Sigmoid colon (tissue), 7 donors: ENCODE results near the gene ANKH. TPM values are rescaled to one million over a fixed set of nuclear protein-coding genes. Genes with fewer than 3 reads are reported as not detected.

Experiments
- DNase-seq: peaks from one replicate; pipeline ENCODE4 v3.0.0-alpha.2; 2019
- H3K27ac ChIP-seq, 4 donors: fragments of 200-600 bp; sonication (generic); one replicate each; pipeline ENCODE4 v1.5.1; 2016 to 2019; ENCODE audit warnings: mild to moderate bottlenecking in 1 of 4
- H3K27me3 ChIP-seq, 3 donors: fragments of 200-600 bp; sonication (generic); one replicate each; pipeline ENCODE4 v1.5.1; 2019; ENCODE audit warnings: mild to moderate bottlenecking in 1 of 3
- H3K36me3 ChIP-seq, 4 donors: fragments of 200-600 bp; sonication (generic); one replicate each; pipeline ENCODE4 v1.5.1; 2016 to 2019
- H3K4me1 ChIP-seq, 4 donors: fragments of 200-600 bp; sonication (generic); one replicate each; pipeline ENCODE4 v1.5.1; 2017 to 2019
- H3K4me3 ChIP-seq, 4 donors: fragments of 200-600 bp; sonication (generic); one replicate each; pipeline ENCODE4 v1.5.1; 2017 to 2019; ENCODE audit warnings: mild to moderate bottlenecking in 2 of 4, moderate library complexity in 1 of 4
- H3K9me3 ChIP-seq, 4 donors: fragments of 200-600 bp in 3 of 4; sonication (generic) in 3 of 4; one replicate each; pipeline versions ENCODE4 v1.5.1 to v1.6.1; 2013 to 2019
- CTCF ChIP-seq, 4 experiments: fragments of 450-650 bp in 3 of 4; fragments of 200-600 bp in 1 of 4; IDR thresholded peaks; one replicate each; pipeline ENCODE4 v1.5.1; 2016 to 2019; ENCODE audit warnings: antibody characterized with exemption in 4 of 4, mild to moderate bottlenecking in 3 of 4, moderate library complexity in 2 of 4
- EP300 ChIP-seq, 4 donors: sonication (generic); formaldehyde crosslinking; IDR thresholded peaks; one replicate each; pipeline ENCODE4 v1.6.1; 2017; ENCODE audit warnings: antibody characterized with exemption in 4 of 4
- POLR2A ChIP-seq, 2 donors: fragments of 450-650 bp; IDR thresholded peaks; one replicate each; pipeline ENCODE4 v1.6.1; 2016; ENCODE audit warnings: antibody characterized with exemption in 2 of 2, mild to moderate bottlenecking in 2 of 2, moderate library complexity in 2 of 2
- POLR2AphosphoS5 ChIP-seq, 4 donors: sonication (generic); formaldehyde crosslinking; IDR thresholded peaks; one replicate each; pipeline ENCODE4 v1.6.1; 2017; ENCODE audit warnings: antibody characterized with exemption in 4 of 4
- WGBS, 2 donors: extraction: QIAGEN DNeasy Blood & Tissue Kit; methylation state at CpG; one replicate each; pipeline ENCODE4 v1.1.7; 2013; 5-methylcytosine and 5-hydroxymethylcytosine counted together
- intact Hi-C: fragments of 100-400 bp; cut with DNase I; formaldehyde crosslinking; loops from one replicate; pipeline ENCODE4 v1.15.1; 2023
- polyA plus RNA-seq, 3 donors: library from polyadenylated mRNA; stranded (reverse); fragments of 200-250 nt; gene quantifications; one replicate each; pipeline ENCODE4 v1.2.3, GENCODE V29; 2013
- total RNA-seq, 4 donors: library from RNA; depleted of rRNA; stranded (reverse); fragments of >200 nt; gene quantifications; one replicate each; pipeline ENCODE4 v1.1.0, GENCODE V29; 2016
- donor health status: healthy with polysubstance abuse.
- donor health status: Bipolar disorder and iron deficiency.
- donor health status: healthy.

The ANKH gene
- total and polyA plus RNA-seq, 7 donors, result 16.4 to 49.9 (median 24.7) TPM

GRCh38 chr5:14706615-14707021, 165.0 kb downstream of the ANKH start:
- no peaks in the 10 kb centered on the region for H3K27me3 ChIP-seq
- TF ChIP-seq POLR2A (IDR thresholded peaks at IDR 0.05), result no peak
- TF ChIP-seq CTCF (IDR thresholded peaks at IDR 0.05), result no peak
- no peak for TF ChIP-seq POLR2AphosphoS5 (IDR thresholded peaks at IDR 0.05)
- no peak for TF ChIP-seq EP300 (IDR thresholded peaks at IDR 0.05)
- H3K4me3 ChIP-seq, result no peak overlapping the region
- H3K4me1 ChIP-seq, result no peaks in the 10 kb centered on the region
- H3K27ac ChIP-seq, result no peak overlapping the region
- H3K36me3 ChIP-seq, result peaks cover 0 to 77% (median 9%) of the 10 kb centered on the region in 4 donors
- H3K9me3 ChIP-seq, result no peaks in the 10 kb centered on the region
- 56 to 69% methylated on average over 6 of the region's 6 CpGs for WGBS, 2 donors
- DNase-seq, result no peak
- intact Hi-C loops, result no loop called here

GRCh38 chr5:14705556-14705955, 166.0 kb downstream of the ANKH start:
- H3K4me3 ChIP-seq, result no peak overlapping the region
- H3K27me3 ChIP-seq, result no peaks in the 10 kb centered on the region
- WGBS, 2 donors, result 92 to 95% methylated on average over 8 of the region's 8 CpGs
- H3K36me3 ChIP-seq, result peaks cover 0 to 67% (median 9%) of the 10 kb centered on the region in 4 donors
- H3K4me1 ChIP-seq, result peaks cover 0 to 10% (median 6%) of the 10 kb centered on the region in 4 donors
- H3K9me3 ChIP-seq, result no peaks in the 10 kb centered on the region
- intact Hi-C loops, result no loop called here
- no peak for DNase-seq
- H3K27ac ChIP-seq, result no peak overlapping the region
- TF ChIP-seq POLR2A (IDR thresholded peaks at IDR 0.05) (no peak), POLR2AphosphoS5 (IDR thresholded peaks at IDR 0.05) (no peak), EP300 (IDR thresholded peaks at IDR 0.05) (no peak), CTCF (IDR thresholded peaks at IDR 0.05) (no peak)

DNA sequence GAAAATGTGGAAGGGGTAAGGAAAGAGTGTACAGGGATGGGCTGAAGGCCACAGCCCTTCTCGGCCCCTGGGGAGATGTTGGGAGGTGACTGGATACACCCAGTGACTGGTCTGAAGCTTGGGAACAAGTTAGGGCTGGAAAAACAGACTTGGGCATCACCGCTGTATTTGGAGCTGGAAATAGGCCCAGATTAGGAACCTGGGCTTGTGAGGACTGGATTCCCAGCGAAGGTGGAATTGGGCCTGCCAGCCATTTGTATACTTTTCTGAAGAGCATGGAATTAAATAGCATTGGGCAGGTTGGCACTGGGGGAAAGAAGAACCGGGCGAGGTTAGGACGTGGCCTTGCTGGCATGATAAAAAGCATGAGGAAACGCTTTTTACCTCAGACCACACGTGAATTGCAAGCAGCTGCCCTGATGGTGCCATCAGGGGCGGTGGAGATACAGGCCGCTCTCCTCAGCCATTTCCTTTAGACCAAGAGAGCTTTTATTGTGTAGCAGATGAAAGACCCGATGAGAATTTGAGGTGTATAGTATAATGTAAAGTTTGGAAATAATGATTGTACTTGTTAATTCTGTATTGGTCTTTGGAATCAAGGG, 169.2 kb downstream of the ANKH start:
- whole genome bisulfite sequencing, 2 donors, result 73 to 86% methylated on average over 11 of the region's 11 CpGs
- TF ChIP-seq EP300 (IDR thresholded peaks at IDR 0.05) (no peak), CTCF (IDR thresholded peaks at IDR 0.05) (no peak), POLR2A (IDR thresholded peaks at IDR 0.05) (no peak), POLR2AphosphoS5 (IDR thresholded peaks at IDR 0.05) (no peak)
- intact Hi-C loops, result no loop called here
- Histone ChIP-seq H3K4me3 (no peak overlapping the region), H3K36me3 (peaks cover 0 to 61% (median 13%) of the 10 kb centered on the region in 4 donors), H3K27me3 (no peaks in the 10 kb centered on the region), H3K27ac (no peak overlapping the region), H3K4me1 (peaks cover 0 to 14% (median 10%) of the 10 kb centered on the region in 4 donors), H3K9me3 (no peaks in the 10 kb centered on the region)
- DNase-seq, result no peak

DNA sequence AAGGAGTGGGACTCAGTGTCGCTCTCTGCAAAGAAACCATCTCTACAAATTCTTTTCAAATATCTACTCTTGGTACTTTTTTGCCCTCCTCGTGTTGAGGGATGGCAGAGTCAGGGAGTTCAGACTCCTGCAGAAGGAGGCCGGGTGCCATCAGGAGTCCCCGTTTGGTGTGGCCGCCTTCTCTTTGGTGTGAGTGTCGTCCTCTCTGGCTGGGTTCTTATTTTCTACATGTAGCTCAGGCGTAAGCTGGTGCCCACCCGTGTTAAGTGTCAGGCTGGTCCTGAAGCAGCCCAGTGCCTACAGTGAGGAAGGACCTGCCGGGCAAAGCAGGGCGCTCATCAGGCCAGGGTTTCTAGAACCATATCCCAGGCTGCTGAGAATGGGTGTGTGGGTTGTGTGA, 170.0 kb downstream of the ANKH start:
- intact Hi-C loops, result no loop called here
- Histone ChIP-seq H3K36me3 (peaks cover 0 to 62% (median 10%) of the 10 kb centered on the region in 4 donors), H3K4me1 (peaks cover 0 to 14% (median 10%) of the 10 kb centered on the region in 4 donors), H3K9me3 (no peaks in the 10 kb centered on the region), H3K4me3 (no peak overlapping the region), H3K27me3 (no peaks in the 10 kb centered on the region), H3K27ac (no peak overlapping the region)
- WGBS, 2 donors, result 97% methylated on average over 10 of the region's 10 CpGs
- DNase-seq, result no peak
- TF ChIP-seq EP300 (IDR thresholded peaks at IDR 0.05) (no peak), POLR2AphosphoS5 (IDR thresholded peaks at IDR 0.05) (no peak), CTCF (IDR thresholded peaks at IDR 0.05) (no peak), POLR2A (IDR thresholded peaks at IDR 0.05) (no peak)
